GM12891 (cell line): ENCODE measurements around the gene MUC12.
"Not testable (repeated sequence)": the region's sequence is repeated elsewhere in the genome, so short reads cannot be mapped to it uniquely, and the experiment has no call there.

Source experiments
- DNase-seq: peaks from one replicate; pipeline ENCODE4 v3.0.0; 2011; ENCODE audit warnings: low spot score; ENCODE audit not compliant: insufficient read length
- FAIRE-seq: peaks from 2 replicates; lab custom pipeline; 2011; peaks lifted over from hg19 to GRCh38; lab: Jason Lieb, UNC
- PAX5 ChIP-seq: IDR thresholded peaks from 2 replicates; pipeline ENCODE4 v1.6.1; 2011; ENCODE audit warnings: low read length, moderate library complexity, mild to moderate bottlenecking; ENCODE audit not compliant: insufficient read depth, severe bottlenecking
- POLR2A ChIP-seq: IDR thresholded peaks from 2 replicates; pipeline ENCODE4 v1.6.1; 2011; ENCODE audit warnings: low read depth, low read length, control low read depth
- POLR2AphosphoS5 ChIP-seq: IDR thresholded peaks from 2 replicates; pipeline ENCODE4 v1.6.1; 2011; ENCODE audit warnings: low read depth, low read length, control low read depth
- POU2F2 ChIP-seq: IDR thresholded peaks from 2 replicates; pipeline ENCODE4 v1.6.1; 2011; ENCODE audit warnings: low read depth, mild to moderate bottlenecking, control low read depth, low read length, moderate library complexity
- SPI1 ChIP-seq: IDR thresholded peaks from 2 replicates; pipeline ENCODE4 v1.6.1; 2011; ENCODE audit warnings: low read depth, low read length, control low read depth
- TAF1 ChIP-seq: IDR thresholded peaks from 2 replicates; pipeline ENCODE4 v1.6.1; 2011; ENCODE audit warnings: low read depth, low read length, control low read depth

The MUC12 gene

DNA sequence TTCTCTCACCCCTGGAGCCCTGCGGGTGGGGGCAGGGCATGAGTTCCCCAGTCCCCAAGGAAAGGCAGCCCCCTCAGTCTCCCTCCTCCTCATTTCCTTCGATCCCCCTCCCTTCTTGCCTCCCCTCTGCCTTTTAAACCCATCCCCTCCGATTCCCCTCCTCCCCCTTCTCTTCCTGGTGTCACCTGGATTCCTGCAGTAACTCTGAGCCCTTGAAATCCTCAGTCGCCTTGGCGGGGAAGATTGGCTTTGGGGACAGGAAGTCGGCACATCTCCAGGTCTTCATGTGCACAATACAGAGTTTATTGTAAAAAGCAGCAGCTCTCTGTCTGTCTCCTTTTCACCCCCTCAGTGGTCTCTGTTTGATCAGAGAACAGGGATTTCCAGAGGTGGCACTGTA lies 1.3 kb upstream of the MUC12 start:
- FAIRE-seq (no peak), DNase-seq (no peak)
- TF ChIP-seq POLR2AphosphoS5: no peak
- no peak for TF ChIP-seq TAF1
- no peak for TF ChIP-seq POLR2A
- no peak for TF ChIP-seq SPI1
- no peak for TF ChIP-seq POU2F2
- TF ChIP-seq PAX5: no peak

DNA sequence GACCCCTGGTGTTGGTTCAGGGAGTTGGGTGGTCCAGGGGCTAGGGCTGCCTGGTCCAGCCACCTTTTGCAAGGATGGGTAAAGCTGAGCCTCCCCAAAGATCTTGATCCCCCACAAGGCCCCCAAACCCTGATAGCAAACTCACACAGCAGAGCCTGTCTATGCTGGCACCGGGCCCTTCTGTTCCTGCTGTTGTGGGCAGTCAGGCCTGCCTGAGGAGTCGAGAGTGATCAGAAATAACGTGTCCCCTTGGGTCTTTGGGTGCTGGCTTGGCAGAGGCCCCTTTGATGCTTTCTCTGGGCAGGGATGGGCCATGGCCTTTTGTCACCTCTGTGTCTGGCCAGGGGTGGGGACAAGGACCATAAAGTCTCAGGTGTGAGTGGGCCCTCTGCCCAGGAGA lies 715 bp upstream of the MUC12 start:
- TF ChIP-seq POLR2A (no peak), SPI1 (no peak), TAF1 (no peak), POU2F2 (no peak), POLR2AphosphoS5 (no peak), PAX5 (no peak)
- DNase-seq (no peak), FAIRE-seq (no peak)

- TF ChIP-seq POLR2AphosphoS5 (no peak), POU2F2 (no peak), POLR2A (no peak), SPI1 (no peak), TAF1 (no peak), PAX5 (no peak)
- DNase-seq: no peak
- FAIRE-seq: no peak
These were observed 2.0 kb downstream of the MUC12 start for GRCh38 chr7:100971111-100972001.

DNA sequence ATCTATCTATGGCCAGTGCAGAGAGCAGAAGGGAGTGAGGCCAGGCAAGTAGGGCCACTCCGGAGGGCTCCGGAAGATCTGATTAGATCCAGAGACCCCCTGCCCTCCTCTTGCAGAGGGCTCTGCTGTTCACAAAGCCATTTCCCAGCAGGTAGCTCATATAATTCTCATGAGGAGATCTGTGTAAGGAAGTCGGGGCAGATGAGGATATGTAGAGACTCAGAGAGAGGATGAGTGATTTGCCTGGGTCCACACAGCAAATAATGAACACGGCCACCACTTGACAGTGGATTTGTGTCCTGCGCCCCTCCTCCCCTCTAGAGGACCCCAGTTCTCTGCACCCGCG lies 2.6 kb downstream of the MUC12 start:
- TF ChIP-seq POU2F2: no peak
- no peak for TF ChIP-seq POLR2AphosphoS5
- no peak for TF ChIP-seq POLR2A
- TF ChIP-seq PAX5: no peak
- no peak for TF ChIP-seq SPI1
- TF ChIP-seq TAF1: no peak
- FAIRE-seq (no peak), DNase-seq (no peak)

GRCh38 chr7:100974021-100974420 lies 4.7 kb downstream of the MUC12 start:
- DNase-seq (no peak), FAIRE-seq (no peak)
- TF ChIP-seq POLR2A: no peak
- no peak for TF ChIP-seq PAX5
- TF ChIP-seq SPI1: no peak

GRCh38 chr7:100975371-100975821 lies 6.0 kb downstream of the MUC12 start:
- no peak for TF ChIP-seq POLR2AphosphoS5
- TF ChIP-seq POLR2A: no peak
- no peak for TF ChIP-seq POU2F2
- no peak for TF ChIP-seq PAX5
- no peak for TF ChIP-seq SPI1
- no peak for TF ChIP-seq TAF1
- FAIRE-seq (no peak), DNase-seq (no peak)

GRCh38 chr7:100978300-100978699 lies 8.9 kb downstream of the MUC12 start:
- FAIRE-seq (no peak), DNase-seq (no peak)
- TF ChIP-seq PAX5 (no peak), POLR2A (no peak), POLR2AphosphoS5 (no peak), TAF1 (no peak), SPI1 (no peak), POU2F2 (no peak)

DNA sequence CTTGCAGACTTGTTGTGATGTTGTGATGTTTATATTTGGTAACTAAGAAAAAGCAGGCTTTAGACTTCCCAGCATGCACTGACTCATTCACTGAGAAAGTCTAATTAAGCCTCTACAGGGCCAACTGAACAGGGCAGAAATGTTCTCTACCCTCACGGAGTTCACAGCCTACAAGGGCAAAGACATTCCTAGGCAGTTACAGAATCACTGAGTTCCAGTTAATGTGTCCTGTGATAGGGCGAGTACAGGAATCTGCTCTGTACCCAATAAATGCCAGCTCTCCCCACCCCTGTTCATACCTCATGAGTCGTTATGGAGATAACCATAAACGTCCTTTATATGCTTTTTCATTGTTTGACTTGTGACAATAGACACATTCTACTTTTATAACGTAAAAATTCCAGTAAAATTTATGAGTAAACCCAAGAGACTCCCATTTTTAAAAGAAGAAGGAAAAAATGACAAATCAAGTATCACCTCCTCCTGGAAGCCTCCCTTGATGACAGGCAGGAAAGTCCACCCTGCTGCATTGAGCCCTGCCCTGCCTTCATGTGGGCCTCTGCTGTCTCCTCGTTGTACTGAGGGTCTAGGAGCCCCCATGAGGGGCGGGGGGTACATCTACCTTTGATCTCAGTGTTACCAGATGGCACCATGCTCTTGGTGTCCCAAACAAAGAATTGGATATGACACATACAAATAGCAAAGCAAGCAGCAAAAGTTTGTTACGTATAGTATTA lies 14.3 kb downstream of the MUC12 start:
- FAIRE-seq: no peak
- TF ChIP-seq PAX5 (no peak), SPI1 (no peak), POU2F2 (no peak)
- no peak for DNase-seq

- DNase-seq, FAIRE-seq: not testable (repeated sequence)
These were observed 15.0 kb downstream of the MUC12 start for GRCh38 chr7:100984241-100984918.

DNA sequence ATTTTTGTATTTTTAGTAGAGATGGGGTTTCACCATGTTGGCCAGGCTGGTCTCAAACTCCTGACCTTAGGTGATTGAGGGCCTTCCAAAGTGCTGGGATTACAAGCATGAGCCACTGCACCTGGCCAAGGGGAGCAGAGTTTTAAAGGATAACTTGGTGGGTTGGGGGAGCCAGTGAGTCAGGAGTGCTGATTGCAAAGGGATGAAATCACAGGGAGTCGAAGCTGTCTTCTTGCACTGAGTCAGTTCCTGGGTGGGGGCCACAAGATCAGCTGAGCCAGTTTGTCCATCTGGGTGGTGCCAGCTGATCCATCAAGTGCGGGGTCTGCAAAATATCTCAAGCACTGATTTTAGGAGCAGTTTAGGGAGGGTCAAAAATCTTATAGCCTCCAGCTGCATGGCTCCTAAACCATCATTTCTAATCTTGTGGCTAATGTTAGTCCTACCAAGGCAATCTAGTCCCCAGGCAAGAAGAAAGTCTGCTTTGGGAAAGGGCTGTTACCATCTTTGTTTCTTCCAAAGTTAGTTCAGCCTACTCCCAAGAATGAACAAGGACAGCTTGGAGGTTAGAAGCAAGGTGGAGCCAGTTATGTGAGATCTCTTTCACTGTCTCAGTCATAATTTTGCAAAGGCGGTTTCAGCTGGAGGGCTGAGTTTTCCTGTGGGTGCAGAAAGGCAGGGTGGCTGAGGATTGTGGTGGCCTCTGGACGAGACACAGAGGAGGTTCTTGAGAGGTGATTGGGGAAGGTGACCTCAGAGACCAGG lies 15.8 kb downstream of the MUC12 start:
- not testable (repeated sequence) for FAIRE-seq, DNase-seq
